Colonic mucosa (tissue), 4 donors: Measurements from ENCODE around the gene AUTS2. TPM values are rescaled to one million over a fixed set of nuclear protein-coding genes. Genes with fewer than 3 reads are reported as not detected.

Source experiments
- DNase-seq: peaks from one replicate; pipeline ENCODE4 v3.0.0-alpha.2; 2020
- H3K27ac ChIP-seq: fragments of 200-600 bp; one replicate; pipeline ENCODE4 v1.8.0; 2021
- H3K27me3 ChIP-seq: fragments of 200-600 bp; one replicate; pipeline ENCODE4 v1.8.0; 2021
- H3K36me3 ChIP-seq: fragments of 200-600 bp; one replicate; pipeline ENCODE4 v1.8.0; 2021
- H3K4me1 ChIP-seq: fragments of 200-600 bp; one replicate; pipeline ENCODE4 v1.8.0; 2021; ENCODE audit warnings: mild to moderate bottlenecking
- H3K4me3 ChIP-seq: fragments of 200-600 bp; one replicate; pipeline ENCODE4 v1.8.0; 2021
- H3K9ac ChIP-seq, 2 donors: one replicate each; pipeline ENCODE4 v1.7.0; 2013; ENCODE audit warnings: control low read depth in 2 of 2, low read depth in 2 of 2, low read length in 2 of 2
- H3K9me3 ChIP-seq: fragments of 200-600 bp; one replicate; pipeline ENCODE4 v1.8.0; 2021
- CTCF ChIP-seq: fragments of 200-600 bp; IDR thresholded peaks from one replicate; pipeline ENCODE4 v1.8.0; 2022; ENCODE audit warnings: antibody characterized with exemption, mild to moderate bottlenecking
- intact Hi-C: fragments of 100-400 bp; cut with DNase I; formaldehyde crosslinking; loops from one replicate; pipeline ENCODE4 v1.14.1; 2022
- total RNA-seq, 2 donors: library from RNA; stranded (reverse); fragmentation: NEBNext Ultra II Directional in 1 of 2; extraction: Animal tissue kit (Norgen Biotek cat#: 25700) in 1 of 2; gene quantifications; one replicate each; pipeline ENCODE4 v1.2.1, GENCODE V29; 2021
- donor health status: healthy.
- donor health status: DM: no; HTN: no; CAD: no.
- donor health status: DM: no; HTN: no; CAD: no.

Gene AUTS2
- total RNA-seq, 2 donors from 2014 or later, result 39.8 to 42.3 TPM

DNA sequence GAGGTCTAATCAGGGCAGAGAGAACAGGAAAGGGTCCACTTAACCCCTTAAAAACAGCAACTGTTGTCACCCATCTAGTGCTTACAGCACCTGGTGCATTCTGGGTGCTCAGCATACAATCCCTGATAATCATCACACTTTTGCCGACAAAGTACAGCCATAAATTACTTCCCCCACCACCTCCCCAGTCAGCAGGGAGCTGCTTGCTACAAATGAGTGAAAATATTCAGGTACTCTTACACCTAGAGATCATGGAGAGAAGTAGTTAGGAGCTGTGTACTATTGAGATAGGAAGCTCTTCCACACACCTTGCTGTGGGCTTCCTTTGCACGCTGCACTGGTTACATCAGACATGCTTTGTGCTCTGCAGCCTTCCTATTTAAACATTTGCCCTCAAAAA lies 810.2 kb downstream of the AUTS2 start:
- Histone ChIP-seq H3K4me1 (no peaks in the 10 kb centered on the region), H3K36me3 (no peaks in the 10 kb centered on the region), H3K27me3 (no peaks in the 10 kb centered on the region), H3K9me3 (no peaks in the 10 kb centered on the region), H3K9ac (no peak overlapping the region), H3K27ac (no peak overlapping the region), H3K4me3 (no peak overlapping the region)
- TF ChIP-seq CTCF, result no peak
- intact Hi-C loops, result no loop called here
- DNase-seq, result no peak

DNA sequence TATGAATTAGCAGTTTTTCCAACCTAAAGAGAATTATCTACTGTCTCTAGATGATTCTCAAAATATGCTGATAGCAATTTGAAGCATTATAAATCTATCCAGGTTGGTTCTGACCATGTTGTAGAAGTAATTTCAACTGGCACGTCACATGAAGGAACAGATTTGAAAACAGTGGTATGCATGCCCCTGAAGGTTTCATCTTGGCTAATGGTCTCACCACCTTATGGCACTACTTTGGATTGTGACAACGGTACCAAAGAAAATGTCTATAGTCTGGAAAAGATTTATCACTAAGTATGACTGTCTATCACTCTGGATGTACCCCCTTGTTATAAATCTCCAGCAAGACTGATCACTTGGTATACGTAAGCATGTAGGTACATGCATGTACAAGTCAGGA lies 810.6 kb downstream of the AUTS2 start:
- no peaks in the 10 kb centered on the region for H3K4me1 ChIP-seq
- no peaks in the 10 kb centered on the region for H3K36me3 ChIP-seq
- no peak overlapping the region for H3K4me3 ChIP-seq
- no peak overlapping the region for H3K9ac ChIP-seq
- H3K27ac ChIP-seq, result no peak overlapping the region
- intact Hi-C loops, result no loop called here
- H3K27me3 ChIP-seq, result no peaks in the 10 kb centered on the region
- no peaks in the 10 kb centered on the region for H3K9me3 ChIP-seq
- no peak for TF ChIP-seq CTCF
- DNase-seq, result no peak

GRCh38 chr7:70410134-70410750 lies 812.0 kb downstream of the AUTS2 start:
- intact Hi-C loops, result no loop called here
- Histone ChIP-seq H3K27me3 (no peaks in the 10 kb centered on the region), H3K36me3 (no peaks in the 10 kb centered on the region), H3K4me3 (no peak overlapping the region), H3K27ac (no peak overlapping the region), H3K4me1 (no peaks in the 10 kb centered on the region), H3K9ac (no peak overlapping the region), H3K9me3 (no peaks in the 10 kb centered on the region)
- no peak for DNase-seq
- TF ChIP-seq CTCF, result no peak

- H3K9me3 ChIP-seq, result no peaks in the 10 kb centered on the region
- DNase-seq, result no peak
- no peak overlapping the region for H3K4me3 ChIP-seq
- intact Hi-C loops, result no loop called here
- no peak overlapping the region for H3K9ac ChIP-seq
- H3K36me3 ChIP-seq, result no peaks in the 10 kb centered on the region
- H3K27ac ChIP-seq, result no peak overlapping the region
- H3K4me1 ChIP-seq, result no peaks in the 10 kb centered on the region
- H3K27me3 ChIP-seq, result no peaks in the 10 kb centered on the region
- no peak for TF ChIP-seq CTCF
These were observed 816.1 kb downstream of the AUTS2 start for GRCh38 chr7:70414368-70414767.

DNA sequence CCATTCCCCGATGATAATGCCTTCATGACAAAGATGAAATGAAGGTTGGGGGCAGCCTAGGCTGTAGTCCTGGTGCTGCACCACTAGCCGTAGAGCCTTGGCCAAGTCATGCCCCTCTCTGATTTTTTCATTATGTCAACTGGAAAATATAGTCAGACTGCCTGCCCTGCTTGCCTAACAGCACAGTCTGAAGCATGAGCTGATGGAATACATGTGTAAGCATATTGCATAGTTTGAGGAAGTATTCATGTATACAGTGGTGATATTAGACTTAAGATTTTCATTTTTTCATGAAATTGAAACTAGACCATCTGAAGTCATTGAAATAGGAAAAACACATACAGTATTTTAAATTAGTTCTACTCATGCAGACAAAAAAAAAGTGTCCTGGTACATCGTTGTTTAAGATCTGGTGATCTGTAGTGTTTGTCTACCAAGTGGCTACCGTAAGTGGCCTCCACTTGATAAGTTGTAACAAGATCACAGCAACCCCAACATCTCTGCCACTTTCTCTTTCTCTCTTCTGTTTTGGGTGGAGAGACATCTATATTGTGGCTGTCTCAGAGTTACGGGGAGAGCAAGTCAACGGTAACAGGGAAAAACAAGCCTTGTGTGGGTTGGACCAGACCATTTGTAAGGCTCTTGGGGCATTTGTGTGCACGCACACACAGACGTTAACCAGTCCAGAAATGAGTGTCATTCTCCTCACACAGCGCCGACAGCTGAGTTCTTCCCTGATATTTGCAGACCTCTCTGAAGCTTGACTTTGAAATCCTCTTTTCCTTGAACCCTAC lies 817.1 kb downstream of the AUTS2 start:
- no peak for TF ChIP-seq CTCF
- H3K9me3 ChIP-seq, result no peaks in the 10 kb centered on the region
- intact Hi-C loops, result no loop called here
- H3K27ac ChIP-seq, result no peak overlapping the region
- no peak overlapping the region for H3K4me3 ChIP-seq
- no peaks in the 10 kb centered on the region for H3K4me1 ChIP-seq
- H3K27me3 ChIP-seq, result no peaks in the 10 kb centered on the region
- DNase-seq, result no peak
- no peak overlapping the region for H3K9ac ChIP-seq
- no peaks in the 10 kb centered on the region for H3K36me3 ChIP-seq
